Pancreas (tissue), 10 donors: ENCODE results near the gene DOCK1. TPM values are rescaled to one million over a fixed set of nuclear protein-coding genes. Genes with fewer than 3 reads are reported as not detected.
A peak's percentile ranks its signal among the peaks of the same experiment; 100 is the strongest.

ENCODE experiments used
- ATAC-seq, 4 donors: fragments of 200-7000 bp; cut with Tn5 transposase; one replicate each; pipeline versions ENCODE4 v1.8.0 to v1.9.1; 2020; ENCODE audit warnings: mild to moderate bottlenecking in 4 of 4, moderate library complexity in 4 of 4
- DNase-seq, 6 donors: peaks; one replicate each; pipeline ENCODE4 v3.0.0-alpha.2; 2020
- FAIRE-seq: peaks from 2 replicates; lab custom pipeline; 2012; peaks lifted over from hg19 to GRCh38; lab: Jason Lieb, UNC
- H3K27ac ChIP-seq, 4 donors: fragments of 200-600 bp; sonication (generic); 1 replicate in 3 of 4; 2 replicates in 1 of 4; pipeline versions ENCODE4 v1.5.0 to v1.8.0; 2020
- H3K27me3 ChIP-seq, 4 donors: fragments of 200-600 bp; one replicate each; pipeline ENCODE4 v1.8.0; 2021
- H3K36me3 ChIP-seq, 3 donors: fragments of 200-600 bp; sonication (generic) in 1 of 3; one replicate each; pipeline versions ENCODE4 v1.5.0 to v1.8.0; 2020 to 2021
- H3K4me1 ChIP-seq, 3 donors: fragments of 200-600 bp; one replicate each; pipeline ENCODE4 v1.8.0; 2021
- H3K4me3 ChIP-seq, 4 donors: fragments of 200-600 bp; sonication (generic) in 2 of 4; one replicate each; pipeline versions ENCODE4 v1.5.0 to v1.8.0; 2020 to 2021
- H3K9me3 ChIP-seq, 4 donors: fragments of 200-600 bp; one replicate each; pipeline ENCODE4 v1.8.0; 2021
- CTCF ChIP-seq, 4 donors: fragments of 200-600 bp; sonication (generic) in 3 of 4; IDR thresholded peaks; one replicate each; pipeline versions ENCODE4 v1.5.0 to v1.8.0; 2021; ENCODE audit warnings: antibody characterized with exemption in 4 of 4
- WGBS, 2 donors: extraction: QIAGEN DNeasy Blood & Tissue Kit; methylation state at CpG; one replicate each; pipeline ENCODE4 v1.1.7; 2013; 5-methylcytosine and 5-hydroxymethylcytosine counted together
- intact Hi-C, 3 donors: fragments of 100-400 bp; cut with DNase I; formaldehyde crosslinking; loops; one replicate each; pipeline versions ENCODE4 v1.11.1 to v1.14.2; 2022
- polyA plus RNA-seq, 2 donors: library from polyadenylated mRNA; stranded (reverse); fragments of 200-250 nt; gene quantifications; one replicate each; pipeline ENCODE4 v1.2.3, GENCODE V29; 2013
- total RNA-seq, 6 donors: library from RNA; stranded (reverse); fragmentation: NEBNext Ultra II Directional in 4 of 6; extraction: Animal tissue kit (Norgen Biotek cat#: 25700) in 4 of 6; gene quantifications; one replicate each; pipeline versions ENCODE4 v1.2.1 to v1.2.4, GENCODE V29; 2021 to 2023
- donor health status: healthy with polysubstance abuse.
- donor health status: DM: no; HTN: no; CAD: no; lungs with moderate emphysema.
- donor health status: DM: no; HTN: no; CAD: no.
- donor health status: control.
- donor health status: control.
- donor health status: Bipolar disorder and iron deficiency.
- donor health status: DM: yes; HTN: yes; CAD: no.
- donor health status: DM: no; HTN: no; CAD: no.
- donor health status: DM: no; HTN: no; CAD: no.
- donor health status: DM: yes; HTN: yes; CAD: no.

DOCK1 gene
- total and polyA plus RNA-seq, 8 donors, result 12.1 to 38.6 (median 24.2) TPM

GRCh38 chr10:127195571-127196281, 290.5 kb downstream of the DOCK1 start:
- Histone ChIP-seq H3K36me3 (no peaks in the 10 kb centered on the region), H3K4me1 (peaks cover 0 to 12% (median 2%) of the 10 kb centered on the region in 3 donors), H3K9me3 (no peaks in the 10 kb centered on the region), H3K27me3 (no peaks in the 10 kb centered on the region), H3K27ac (no peak overlapping the region), H3K4me3 (peak overlapping the region in 2 of 4 donors; percentile 32 to 41)
- ATAC-seq (peak; percentile 35 to 56 (median 46)), DNase-seq (peak in 3 of 6 donors; percentile 24 to 74 (median 64)), FAIRE-seq (no peak)
- TF ChIP-seq CTCF (IDR thresholded peaks at IDR 0.05), result no peak
- intact Hi-C loops, result no loop called here
- WGBS, 2 donors, result 1% methylated on average over 83 to 91 of the region's 91 CpGs

- Histone ChIP-seq H3K36me3 (no peaks in the 10 kb centered on the region), H3K4me1 (peaks cover 0 to 12% (median 2%) of the 10 kb centered on the region in 3 donors), H3K27me3 (no peaks in the 10 kb centered on the region), H3K9me3 (no peaks in the 10 kb centered on the region), H3K4me3 (peak within 1 kb of the TSS in 2 of 4 donors; percentile 32 to 41), H3K27ac (no peak within 1 kb of the TSS)
- intact Hi-C loops, result no loop called here
- ATAC-seq, result peak in 2 of 4 donors; percentile 20 to 41
- DNase-seq, result peak in 1 of 6 donors; percentile 68
- no peak for FAIRE-seq
- no peak for TF ChIP-seq CTCF (IDR thresholded peaks at IDR 0.05)
- WGBS, 2 donors, result 18 to 30% methylated on average over 28 to 81 of the region's 81 CpGs
These were observed 291.3 kb downstream of the DOCK1 start, which contains the start of gene INSYN2A for GRCh38 chr10:127196282-127197153. TSS of gene INSYN2A (minus strand) at chr10:127196591. CDS start at chr10:127176395, 20,196 bp downstream.

- FAIRE-seq, result no peak
- ATAC-seq, result no peak
- Histone ChIP-seq H3K4me1 (peaks cover 0 to 12% (median 2%) of the 10 kb centered on the region in 3 donors), H3K27ac (no peak overlapping the region), H3K4me3 (no peak overlapping the region), H3K9me3 (no peaks in the 10 kb centered on the region), H3K36me3 (no peaks in the 10 kb centered on the region), H3K27me3 (no peaks in the 10 kb centered on the region)
- DNase-seq, result no peak
- intact Hi-C loops, result no loop called here
- TF ChIP-seq CTCF (IDR thresholded peaks at IDR 0.05), result no peak
- WGBS, 2 donors, result 87 to 95% methylated on average over 5 of the region's 5 CpGs
These were observed 291.9 kb downstream of the DOCK1 start for GRCh38 chr10:127197154-127197432.

GRCh38 chr10:127198307-127198706, 293.1 kb downstream of the DOCK1 start:
- Histone ChIP-seq H3K4me3 (no peak overlapping the region), H3K36me3 (no peaks in the 10 kb centered on the region), H3K27me3 (no peaks in the 10 kb centered on the region), H3K4me1 (peaks cover 0 to 12% (median 2%) of the 10 kb centered on the region in 3 donors), H3K27ac (no peak overlapping the region), H3K9me3 (no peaks in the 10 kb centered on the region)
- ATAC-seq (peak in 3 of 4 donors; percentile 54 to 61 (median 58)), DNase-seq (no peak), FAIRE-seq (no peak)
- no peak for TF ChIP-seq CTCF (IDR thresholded peaks at IDR 0.05)
- 47 to 64% methylated on average over 5 of the region's 5 CpGs for WGBS, 2 donors
- intact Hi-C loops, result no loop called here
